ENCODE measurements around the gene DNAH14. TPM values are rescaled to one million over a fixed set of nuclear protein-coding genes. Genes with fewer than 3 reads are reported as not detected.

The DNAH14 gene
- polyA plus RNA-seq, 6 donors from 2014 or later = 0.12 to 0.43 TPM; not detected in 4

GRCh38 chr1:225446981-225447615, 517.6 kb downstream of the DNAH14 start:
- no peak overlapping the region for H3K4me3 Mint-ChIP-seq
- ATAC-seq (ENCODE audit: low read depth in 2 of 2) = no peak
- H3K27me3 Mint-ChIP-seq = peaks cover 0 to 7% (median 0%) of the 10 kb centered on the region in 3 donors
- no peaks in the 10 kb centered on the region for H3K36me3 Mint-ChIP-seq
- H3K4me1 Mint-ChIP-seq = peaks cover 38 to 45% (median 42%) of the 10 kb centered on the region in 3 donors
- H3K9me3 Mint-ChIP-seq = no peaks in the 10 kb centered on the region
- no peak for DNase-seq
- peak overlapping the region in 1 of 6 donors; percentile 85 for H3K27ac Mint-ChIP-seq

- DNase-seq = no peak
- no peak for ATAC-seq (ENCODE audit: low read depth in 2 of 2)
- Mint-ChIP-seq H3K9me3 (no peaks in the 10 kb centered on the region), H3K27me3 (peaks cover 0 to 7% (median 0%) of the 10 kb centered on the region in 3 donors), H3K27ac (no peak overlapping the region), H3K36me3 (no peaks in the 10 kb centered on the region), H3K4me3 (peak overlapping the region in 1 of 8 donors; percentile 52), H3K4me1 (peaks cover 32 to 40% (median 37%) of the 10 kb centered on the region in 3 donors)
Measured at GRCh38 chr1:225447650-225448089, 518.2 kb downstream of the DNAH14 start.

GRCh38 chr1:225448146-225448805, 518.8 kb downstream of the DNAH14 start:
- Mint-ChIP-seq H3K36me3 (no peaks in the 10 kb centered on the region), H3K27me3 (peaks cover 0 to 7% (median 0%) of the 10 kb centered on the region in 3 donors), H3K27ac (peak overlapping the region in 1 of 6 donors; percentile 57), H3K9me3 (no peaks in the 10 kb centered on the region), H3K4me3 (peak overlapping the region in 2 of 8 donors; percentile 25 to 52), H3K4me1 (peaks cover 26 to 34% (median 31%) of the 10 kb centered on the region in 3 donors)
- DNase-seq = no peak
- ATAC-seq (ENCODE audit: low read depth in 2 of 2) = no peak

Measured in naive B cell (primary cell).